ENCODE measurements around the gene RILPL1.
A peak's percentile ranks its signal among the peaks of the same experiment; 100 is the strongest.
"Not testable (repeated sequence)": the region's sequence is repeated elsewhere in the genome, so short reads cannot be mapped to it uniquely, and the experiment has no call there.

Gene RILPL1

GRCh38 chr12:123491481-123491880 lies 42.0 kb downstream of the RILPL1 start:
- DNase-seq = no peak

- no peak for DNase-seq
Observed at GRCh38 chr12:123491056-123491455, 42.5 kb downstream of the RILPL1 start.

DNA sequence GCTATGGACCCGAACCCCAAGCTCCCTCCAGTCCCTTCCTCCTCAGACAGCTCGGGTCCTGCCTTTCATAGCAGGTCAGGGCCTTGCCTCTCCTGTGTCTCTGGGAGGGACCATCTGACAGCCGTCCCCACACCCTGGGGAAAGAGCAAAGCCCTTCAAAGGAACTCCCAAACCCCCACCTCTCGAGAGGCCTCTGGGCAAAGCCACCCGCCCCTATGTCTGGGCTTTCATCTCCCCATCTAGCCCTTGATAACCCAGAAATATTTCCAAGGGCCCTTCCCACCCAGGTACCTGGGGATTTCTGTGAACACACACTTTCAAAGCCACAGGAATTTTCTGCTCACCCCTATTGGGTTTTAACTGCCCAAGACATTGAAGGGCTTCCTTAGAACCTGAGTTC lies 43.4 kb downstream of the RILPL1 start:
- DNase-seq = no peak

GRCh38 chr12:123489580-123489979 lies 43.9 kb downstream of the RILPL1 start:
- DNase-seq = no peak

GRCh38 chr12:123488539-123489230 lies 44.8 kb downstream of the RILPL1 start:
- DNase-seq = no peak

DNA sequence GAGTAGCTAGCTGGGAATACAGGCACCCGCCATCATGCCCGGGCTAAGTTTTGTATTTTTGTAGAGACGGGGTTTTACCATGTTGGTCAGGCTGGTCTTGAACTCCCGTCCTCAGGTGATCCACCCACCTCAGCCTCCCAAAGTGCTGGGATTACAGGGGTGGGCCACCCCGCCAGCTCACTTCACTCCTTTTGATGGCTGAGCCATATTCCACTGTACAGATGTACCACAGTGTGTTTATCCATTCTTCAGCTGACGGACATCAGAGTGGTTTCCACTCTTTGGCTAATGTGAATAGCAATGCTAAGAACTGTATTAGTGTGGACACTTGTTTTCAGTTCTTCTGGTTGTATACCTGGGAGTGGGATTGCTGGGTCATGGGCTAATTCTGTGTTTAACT lies 46.1 kb downstream of the RILPL1 start:
- DNase-seq = no peak

GRCh38 chr12:123485756-123486155 lies 47.8 kb downstream of the RILPL1 start:
- no peak for DNase-seq

DNA sequence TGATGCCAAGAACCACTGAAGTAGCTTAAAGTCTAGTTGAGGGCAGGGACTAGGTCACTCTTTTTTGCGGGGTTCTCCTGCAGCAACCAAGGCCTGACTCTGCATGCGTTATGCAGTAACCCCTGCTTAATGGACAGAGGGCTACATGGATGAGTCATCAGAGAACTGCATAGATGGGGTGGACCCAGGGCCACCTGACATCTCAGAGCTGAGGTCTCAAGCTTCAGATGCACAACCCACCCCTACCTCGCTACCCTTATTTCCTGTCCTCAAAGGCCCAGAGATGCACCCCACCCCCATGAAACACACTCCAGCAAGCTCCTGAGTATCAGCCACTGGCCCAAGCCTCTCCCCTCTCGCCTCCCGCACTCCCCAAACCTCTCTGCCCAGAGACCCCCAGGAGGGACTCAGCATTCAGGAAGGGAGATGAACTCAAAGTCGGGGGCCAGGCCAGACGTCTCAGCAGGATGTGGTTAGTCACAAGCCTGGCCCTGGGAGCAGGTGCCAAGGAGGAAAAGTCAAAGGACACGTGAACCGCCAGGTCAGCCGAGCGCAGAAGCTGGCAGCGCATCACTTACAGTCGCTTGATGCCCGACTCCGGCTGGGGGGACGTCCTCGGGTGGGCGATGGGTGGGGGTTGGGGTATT lies 49.8 kb downstream of the RILPL1 start:
- DNase-seq = no peak

DNA sequence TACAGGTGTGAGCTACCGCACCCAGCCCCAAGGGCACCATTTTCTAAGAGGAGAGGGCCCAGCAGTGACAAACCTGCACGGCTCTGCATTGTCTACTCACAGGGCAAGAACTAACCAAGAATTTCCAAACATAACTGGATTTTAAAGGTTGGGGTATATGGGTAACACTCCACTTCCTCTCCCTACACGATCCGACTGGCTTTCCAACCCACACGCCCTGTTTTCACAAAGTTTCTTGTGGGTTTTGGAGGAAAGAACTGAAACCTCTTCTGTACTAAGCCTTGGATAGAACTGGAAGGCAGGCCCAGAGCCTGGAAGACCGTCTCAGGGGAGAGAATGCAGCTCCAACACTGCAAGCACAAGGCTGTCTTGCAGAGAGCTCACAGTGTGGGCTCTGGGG lies 50.6 kb downstream of the RILPL1 start:
- DNase-seq = no peak

- not testable (repeated sequence) for DNase-seq
Observed at GRCh38 chr12:123481251-123481650, 52.3 kb downstream of the RILPL1 start.

GRCh38 chr12:123479442-123480180 lies 53.9 kb downstream of the RILPL1 start:
- no peak for DNase-seq

- DNase-seq = no peak
Observed at GRCh38 chr12:123478762-123479161, 54.8 kb downstream of the RILPL1 start.

DNA sequence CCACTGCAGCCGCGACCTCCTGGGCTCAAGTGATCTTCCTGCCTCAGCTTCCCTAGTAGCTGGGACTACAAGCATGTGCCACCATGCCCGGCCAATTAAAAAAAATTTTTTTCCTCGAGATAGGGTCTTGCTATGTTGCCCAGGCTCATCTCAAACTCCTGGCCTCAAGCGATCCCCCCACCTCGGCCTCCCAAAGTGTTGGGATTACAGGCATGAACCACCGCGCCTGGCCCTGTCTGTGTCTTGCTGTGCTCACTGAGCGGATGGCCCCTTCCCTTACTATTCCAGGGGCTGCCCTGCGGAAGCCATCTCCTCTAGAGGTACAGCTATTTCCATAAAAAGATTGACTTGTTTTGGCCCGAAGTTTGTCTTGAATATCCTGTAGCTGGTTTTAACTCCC lies 55.5 kb downstream of the RILPL1 start:
- no peak for DNase-seq

DNA sequence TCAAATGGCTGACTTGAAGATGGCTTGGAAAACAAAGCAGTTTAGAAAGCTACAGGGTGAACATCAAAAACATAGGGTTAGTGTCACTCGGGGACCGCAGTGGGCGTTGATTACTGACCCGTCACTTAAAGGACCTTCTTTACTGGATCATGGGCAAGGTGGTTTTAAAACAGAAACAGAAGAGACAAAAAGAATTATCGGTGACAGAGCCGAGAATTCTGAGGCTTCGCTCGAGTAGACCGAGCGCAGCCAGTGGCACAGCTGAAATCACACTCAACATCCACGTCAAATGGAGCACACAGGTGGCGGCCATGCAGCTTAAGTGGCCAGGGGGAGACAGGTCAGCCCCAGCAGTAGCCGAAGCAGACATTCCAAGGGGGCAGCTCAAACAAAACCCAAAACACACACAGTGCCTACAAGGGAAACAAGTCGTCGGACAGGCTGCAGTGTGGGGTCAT lies 58.2 kb downstream of the RILPL1 start:
- DNase-seq = no peak

DNA sequence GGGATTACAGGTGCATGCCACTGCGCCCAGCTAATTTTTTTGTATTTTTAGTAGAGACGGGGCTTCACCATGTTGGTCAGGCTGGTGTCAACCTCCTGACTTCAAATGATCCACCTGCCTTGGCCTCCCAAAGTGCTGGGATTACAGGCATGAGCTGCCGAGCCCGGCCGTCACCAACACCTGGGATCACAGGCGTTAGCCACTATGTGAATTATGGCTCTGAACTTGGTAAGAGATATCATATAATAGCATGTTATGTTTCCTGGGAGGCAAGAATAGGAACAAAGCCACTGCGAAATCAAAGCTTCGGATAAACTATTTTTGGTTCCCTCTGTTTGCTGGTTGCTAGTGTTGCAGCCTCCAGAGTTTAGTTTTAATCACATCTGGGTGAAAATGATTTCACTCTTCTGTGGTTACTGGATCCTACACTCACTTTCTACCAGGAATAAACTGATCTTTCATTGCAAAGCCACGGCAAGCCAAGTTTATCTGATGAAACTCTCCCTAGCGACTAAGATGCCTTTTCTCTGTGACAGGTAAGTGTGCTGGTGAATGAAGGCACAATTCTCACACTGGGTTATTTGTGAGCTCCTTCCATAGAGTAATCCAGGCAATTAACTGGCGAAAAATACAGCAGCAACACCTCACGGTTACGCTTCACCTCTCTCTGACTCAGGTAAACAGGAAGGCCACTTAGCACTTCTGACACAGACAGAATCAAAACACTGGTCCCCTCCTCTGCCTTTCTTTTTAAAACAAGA lies 58.9 kb downstream of the RILPL1 start:
- DNase-seq = no peak

GRCh38 chr12:123472438-123472849 lies 61.1 kb downstream of the RILPL1 start:
- no peak for DNase-seq

- no peak for DNase-seq
Observed at GRCh38 chr12:123471374-123472068, 62.0 kb downstream of the RILPL1 start.

DNA sequence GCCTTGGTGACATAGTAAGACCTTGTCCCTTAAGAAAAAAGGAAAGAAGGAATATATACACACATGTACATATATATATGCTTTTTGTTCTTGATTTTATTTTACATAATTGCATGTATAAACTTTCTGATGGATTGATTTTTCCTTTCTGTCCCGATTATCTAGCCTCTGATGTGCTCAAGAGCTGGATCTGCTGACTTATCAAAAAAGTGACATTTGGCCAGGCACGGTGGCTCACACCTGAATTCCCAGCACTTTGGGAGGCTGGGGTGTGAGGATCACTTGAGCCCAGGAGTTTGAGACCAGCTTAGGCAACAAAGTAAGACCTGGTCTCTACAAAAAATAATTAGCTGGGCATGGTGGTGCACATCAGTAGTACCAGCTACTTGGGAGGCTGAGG lies 63.5 kb downstream of the RILPL1 start:
- no peak for DNase-seq

- DNase-seq = no peak
Observed at GRCh38 chr12:123468786-123469185, 64.7 kb downstream of the RILPL1 start.

- DNase-seq = no peak
Observed at GRCh38 chr12:123465084-123465483, 68.4 kb downstream of the RILPL1 start.

DNA sequence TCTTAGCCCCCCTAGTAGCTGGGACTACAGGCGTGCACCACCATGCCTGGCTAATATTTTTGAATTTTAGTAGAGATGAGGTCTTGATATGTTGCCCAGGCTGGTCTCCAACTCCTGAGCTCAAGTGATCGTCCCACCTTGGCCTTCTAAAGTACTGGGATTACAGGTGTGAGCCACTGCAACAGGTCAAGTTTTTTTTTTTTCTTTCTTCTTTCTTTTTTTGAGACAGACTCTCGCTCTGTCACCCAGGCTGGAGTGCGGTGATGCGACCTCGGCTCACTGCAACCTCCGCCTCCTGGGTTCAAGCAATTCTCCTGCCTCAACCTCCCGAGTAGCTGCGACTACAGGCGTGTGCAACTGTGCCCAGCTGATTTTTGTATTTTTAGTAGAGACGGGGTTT lies 70.3 kb downstream of the RILPL1 start:
- DNase-seq = not testable (repeated sequence)

DNA sequence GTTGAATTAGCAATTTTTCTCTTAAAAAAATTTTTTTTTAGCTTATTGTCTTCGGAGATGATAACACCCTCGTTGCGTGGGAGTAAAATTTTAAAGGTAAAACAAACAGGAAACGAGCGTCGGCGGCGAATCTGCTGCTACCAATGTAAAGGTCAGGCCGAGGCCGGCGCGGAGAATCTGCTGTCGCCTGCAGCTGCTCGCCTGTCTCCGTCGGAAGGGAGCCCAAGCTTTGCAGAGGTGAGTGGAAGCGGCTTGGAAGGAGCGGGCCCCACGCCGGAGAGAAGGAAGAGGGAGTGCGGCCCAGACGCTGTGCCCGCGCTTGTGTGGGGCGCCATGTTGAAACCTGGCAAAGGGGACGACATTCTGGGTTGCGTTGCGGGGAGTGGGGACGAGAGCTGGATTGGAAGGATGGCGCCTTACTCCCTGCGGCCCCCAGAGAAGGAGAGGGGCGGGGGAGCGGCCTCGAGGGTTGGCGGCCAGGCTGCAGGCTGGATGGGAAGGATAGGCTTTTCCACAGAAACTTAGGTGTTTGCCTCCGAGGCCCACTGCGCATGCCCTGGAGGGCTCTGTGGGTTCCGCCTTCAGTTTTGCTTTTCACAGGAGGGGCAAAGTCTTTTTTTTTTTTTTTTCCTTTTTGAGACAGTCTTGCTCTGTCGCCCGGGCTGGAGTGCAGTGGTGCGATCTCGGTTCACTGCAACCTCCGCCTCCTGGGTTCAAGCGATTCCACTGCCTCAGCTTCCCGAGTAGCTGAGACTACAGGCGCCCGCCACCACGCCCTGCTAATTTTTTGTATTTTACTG lies 75.3 kb downstream of the RILPL1 start, which contains the start of gene SNRNP35:
SNRNP35 (plus strand) TSS at position 160 of the 800 bp plus-strand sequence. CDS start 7,402 bp downstream, outside the sequence.
- DNase-seq = peak; percentile 86
